ENCODE results near the gene TLN1. TPM values are rescaled to one million over a fixed set of nuclear protein-coding genes. Genes with fewer than 3 reads are reported as not detected.

Gene TLN1
- total and polyA plus RNA-seq, 2 experiments from 2014 or later, result 21.5 to 120 TPM

DNA sequence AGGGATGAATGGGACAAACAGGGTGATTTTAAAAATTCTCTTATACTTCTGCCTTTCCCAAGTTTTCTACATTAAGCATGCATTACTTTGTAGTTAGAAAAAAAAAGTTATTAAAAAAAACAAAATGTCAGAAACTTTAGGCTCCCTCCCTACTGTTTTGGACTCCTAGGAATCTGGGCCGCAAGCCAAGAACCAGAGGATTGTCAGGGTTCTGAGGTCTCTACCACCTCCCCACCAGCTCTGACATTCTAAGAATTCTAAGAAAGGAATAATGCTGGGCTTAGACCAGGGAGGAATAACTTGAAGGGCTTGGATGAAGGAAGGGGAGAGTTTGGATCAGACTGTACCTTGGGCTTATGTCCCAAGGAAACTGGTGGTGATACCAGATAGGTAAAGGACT, 66.0 kb downstream of the TLN1 start:
- TF ChIP-seq, protein P1, sequence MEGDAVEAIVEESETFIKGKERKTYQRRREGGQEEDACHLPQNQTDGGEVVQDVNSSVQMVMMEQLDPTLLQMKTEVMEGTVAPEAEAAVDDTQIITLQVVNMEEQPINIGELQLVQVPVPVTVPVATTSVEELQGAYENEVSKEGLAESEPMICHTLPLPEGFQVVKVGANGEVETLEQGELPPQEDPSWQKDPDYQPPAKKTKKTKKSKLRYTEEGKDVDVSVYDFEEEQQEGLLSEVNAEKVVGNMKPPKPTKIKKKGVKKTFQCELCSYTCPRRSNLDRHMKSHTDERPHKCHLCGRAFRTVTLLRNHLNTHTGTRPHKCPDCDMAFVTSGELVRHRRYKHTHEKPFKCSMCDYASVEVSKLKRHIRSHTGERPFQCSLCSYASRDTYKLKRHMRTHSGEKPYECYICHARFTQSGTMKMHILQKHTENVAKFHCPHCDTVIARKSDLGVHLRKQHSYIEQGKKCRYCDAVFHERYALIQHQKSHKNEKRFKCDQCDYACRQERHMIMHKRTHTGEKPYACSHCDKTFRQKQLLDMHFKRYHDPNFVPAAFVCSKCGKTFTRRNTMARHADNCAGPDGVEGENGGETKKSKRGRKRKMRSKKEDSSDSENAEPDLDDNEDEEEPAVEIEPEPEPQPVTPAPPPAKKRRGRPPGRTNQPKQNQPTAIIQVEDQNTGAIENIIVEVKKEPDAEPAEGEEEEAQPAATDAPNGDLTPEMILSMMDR (conservative IDR thresholded peaks at IDR 0.05; ENCODE audit: low read depth in 2 of 2), result no peak
- no peak for TF ChIP-seq CREB1 (CRISPR knock-in tag; IDR thresholded peaks at IDR 0.05; ENCODE audit: low read depth)
- no peak for TF ChIP-seq POLR2AphosphoS5 (IDR thresholded peaks at IDR 0.05; ENCODE audit: low read depth)
- TF ChIP-seq STAT1 (IDR thresholded peaks at IDR 0.05; ENCODE audit: unreplicated experiment), result no peak
- TF ChIP-seq, protein P2, sequence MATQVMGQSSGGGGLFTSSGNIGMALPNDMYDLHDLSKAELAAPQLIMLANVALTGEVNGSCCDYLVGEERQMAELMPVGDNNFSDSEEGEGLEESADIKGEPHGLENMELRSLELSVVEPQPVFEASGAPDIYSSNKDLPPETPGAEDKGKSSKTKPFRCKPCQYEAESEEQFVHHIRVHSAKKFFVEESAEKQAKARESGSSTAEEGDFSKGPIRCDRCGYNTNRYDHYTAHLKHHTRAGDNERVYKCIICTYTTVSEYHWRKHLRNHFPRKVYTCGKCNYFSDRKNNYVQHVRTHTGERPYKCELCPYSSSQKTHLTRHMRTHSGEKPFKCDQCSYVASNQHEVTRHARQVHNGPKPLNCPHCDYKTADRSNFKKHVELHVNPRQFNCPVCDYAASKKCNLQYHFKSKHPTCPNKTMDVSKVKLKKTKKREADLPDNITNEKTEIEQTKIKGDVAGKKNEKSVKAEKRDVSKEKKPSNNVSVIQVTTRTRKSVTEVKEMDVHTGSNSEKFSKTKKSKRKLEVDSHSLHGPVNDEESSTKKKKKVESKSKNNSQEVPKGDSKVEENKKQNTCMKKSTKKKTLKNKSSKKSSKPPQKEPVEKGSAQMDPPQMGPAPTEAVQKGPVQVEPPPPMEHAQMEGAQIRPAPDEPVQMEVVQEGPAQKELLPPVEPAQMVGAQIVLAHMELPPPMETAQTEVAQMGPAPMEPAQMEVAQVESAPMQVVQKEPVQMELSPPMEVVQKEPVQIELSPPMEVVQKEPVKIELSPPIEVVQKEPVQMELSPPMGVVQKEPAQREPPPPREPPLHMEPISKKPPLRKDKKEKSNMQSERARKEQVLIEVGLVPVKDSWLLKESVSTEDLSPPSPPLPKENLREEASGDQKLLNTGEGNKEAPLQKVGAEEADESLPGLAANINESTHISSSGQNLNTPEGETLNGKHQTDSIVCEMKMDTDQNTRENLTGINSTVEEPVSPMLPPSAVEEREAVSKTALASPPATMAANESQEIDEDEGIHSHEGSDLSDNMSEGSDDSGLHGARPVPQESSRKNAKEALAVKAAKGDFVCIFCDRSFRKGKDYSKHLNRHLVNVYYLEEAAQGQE (IDR thresholded peaks at IDR 0.05; ENCODE audit: unreplicated experiment), result no peak
- no peak for TF ChIP-seq EZH2 (IDR thresholded peaks at IDR 0.05; ENCODE audit: low read depth, unreplicated experiment)
- no peak for TF ChIP-seq ZNF114 (CRISPR knock-in tag; IDR thresholded peaks at IDR 0.05)
- no peak for TF ChIP-seq JUNB (IDR thresholded peaks at IDR 0.05; ENCODE audit: unreplicated experiment)
- TF ChIP-seq, protein P3, sequence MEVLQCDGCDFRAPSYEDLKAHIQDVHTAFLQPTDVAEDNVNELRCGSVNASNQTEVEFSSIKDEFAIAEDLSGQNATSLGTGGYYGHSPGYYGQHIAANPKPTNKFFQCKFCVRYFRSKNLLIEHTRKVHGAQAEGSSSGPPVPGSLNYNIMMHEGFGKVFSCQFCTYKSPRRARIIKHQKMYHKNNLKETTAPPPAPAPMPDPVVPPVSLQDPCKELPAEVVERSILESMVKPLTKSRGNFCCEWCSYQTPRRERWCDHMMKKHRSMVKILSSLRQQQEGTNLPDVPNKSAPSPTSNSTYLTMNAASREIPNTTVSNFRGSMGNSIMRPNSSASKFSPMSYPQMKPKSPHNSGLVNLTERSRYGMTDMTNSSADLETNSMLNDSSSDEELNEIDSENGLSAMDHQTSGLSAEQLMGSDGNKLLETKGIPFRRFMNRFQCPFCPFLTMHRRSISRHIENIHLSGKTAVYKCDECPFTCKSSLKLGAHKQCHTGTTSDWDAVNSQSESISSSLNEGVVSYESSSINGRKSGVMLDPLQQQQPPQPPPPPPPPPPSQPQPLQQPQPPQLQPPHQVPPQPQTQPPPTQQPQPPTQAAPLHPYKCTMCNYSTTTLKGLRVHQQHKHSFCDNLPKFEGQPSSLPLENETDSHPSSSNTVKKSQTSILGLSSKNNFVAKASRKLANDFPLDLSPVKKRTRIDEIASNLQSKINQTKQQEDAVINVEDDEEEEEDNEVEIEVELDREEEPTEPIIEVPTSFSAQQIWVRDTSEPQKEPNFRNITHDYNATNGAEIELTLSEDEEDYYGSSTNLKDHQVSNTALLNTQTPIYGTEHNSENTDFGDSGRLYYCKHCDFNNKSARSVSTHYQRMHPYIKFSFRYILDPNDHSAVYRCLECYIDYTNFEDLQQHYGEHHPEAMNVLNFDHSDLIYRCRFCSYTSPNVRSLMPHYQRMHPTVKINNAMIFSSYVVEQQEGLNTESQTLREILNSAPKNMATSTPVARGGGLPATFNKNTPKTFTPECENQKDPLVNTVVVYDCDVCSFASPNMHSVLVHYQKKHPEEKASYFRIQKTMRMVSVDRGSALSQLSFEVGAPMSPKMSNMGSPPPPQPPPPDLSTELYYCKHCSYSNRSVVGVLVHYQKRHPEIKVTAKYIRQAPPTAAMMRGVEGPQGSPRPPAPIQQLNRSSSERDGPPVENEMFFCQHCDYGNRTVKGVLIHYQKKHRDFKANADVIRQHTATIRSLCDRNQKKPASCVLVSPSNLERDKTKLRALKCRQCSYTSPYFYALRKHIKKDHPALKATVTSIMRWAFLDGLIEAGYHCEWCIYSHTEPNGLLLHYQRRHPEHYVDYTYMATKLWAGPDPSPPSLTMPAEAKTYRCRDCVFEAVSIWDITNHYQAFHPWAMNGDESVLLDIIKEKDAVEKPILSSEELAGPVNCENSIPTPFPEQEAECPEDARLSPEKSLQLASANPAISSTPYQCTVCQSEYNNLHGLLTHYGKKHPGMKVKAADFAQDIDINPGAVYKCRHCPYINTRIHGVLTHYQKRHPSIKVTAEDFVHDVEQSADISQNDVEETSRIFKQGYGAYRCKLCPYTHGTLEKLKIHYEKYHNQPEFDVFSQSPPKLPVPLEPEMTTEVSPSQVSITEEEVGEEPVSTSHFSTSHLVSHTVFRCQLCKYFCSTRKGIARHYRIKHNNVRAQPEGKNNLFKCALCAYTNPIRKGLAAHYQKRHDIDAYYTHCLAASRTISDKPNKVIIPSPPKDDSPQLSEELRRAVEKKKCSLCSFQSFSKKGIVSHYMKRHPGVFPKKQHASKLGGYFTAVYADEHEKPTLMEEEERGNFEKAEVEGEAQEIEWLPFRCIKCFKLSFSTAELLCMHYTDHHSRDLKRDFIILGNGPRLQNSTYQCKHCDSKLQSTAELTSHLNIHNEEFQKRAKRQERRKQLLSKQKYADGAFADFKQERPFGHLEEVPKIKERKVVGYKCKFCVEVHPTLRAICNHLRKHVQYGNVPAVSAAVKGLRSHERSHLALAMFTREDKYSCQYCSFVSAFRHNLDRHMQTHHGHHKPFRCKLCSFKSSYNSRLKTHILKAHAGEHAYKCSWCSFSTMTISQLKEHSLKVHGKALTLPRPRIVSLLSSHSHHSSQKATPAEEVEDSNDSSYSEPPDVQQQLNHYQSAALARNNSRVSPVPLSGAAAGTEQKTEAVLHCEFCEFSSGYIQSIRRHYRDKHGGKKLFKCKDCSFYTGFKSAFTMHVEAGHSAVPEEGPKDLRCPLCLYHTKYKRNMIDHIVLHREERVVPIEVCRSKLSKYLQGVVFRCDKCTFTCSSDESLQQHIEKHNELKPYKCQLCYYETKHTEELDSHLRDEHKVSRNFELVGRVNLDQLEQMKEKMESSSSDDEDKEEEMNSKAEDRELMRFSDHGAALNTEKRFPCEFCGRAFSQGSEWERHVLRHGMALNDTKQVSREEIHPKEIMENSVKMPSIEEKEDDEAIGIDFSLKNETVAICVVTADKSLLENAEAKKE (CRISPR knock-in tag; IDR thresholded peaks at IDR 0.05), result no peak
- TF ChIP-seq ZNF331 (CRISPR knock-in tag; IDR thresholded peaks at IDR 0.05; ENCODE audit: low read depth), result no peak
- H3K4me3 Mint-ChIP-seq, result peak overlapping the region; percentile 34; the same call in 1 of the 3 replicates
- peaks cover 12% of the 10 kb centered on the region for H3K9me2 ChIP-seq (ENCODE audit: insufficient read depth)
- peaks cover 28% of the 10 kb centered on the region for H3K4me1 Mint-ChIP-seq
- H3K4me2 ChIP-seq, result no peak overlapping the region
- H3K27me3 Mint-ChIP-seq (ENCODE audit: insufficient read depth, low read depth, poor library complexity), result peaks cover 11% of the 10 kb centered on the region
- H3K36me3 Mint-ChIP-seq (ENCODE audit: low read depth), result peaks cover 22% of the 10 kb centered on the region
- ATAC-seq (no peak), DNase-seq (ENCODE audit: low spot score) (no peak)
- H3K79me2 ChIP-seq (replicated peaks; ENCODE audit: insufficient read depth), result peaks cover 8% of the 10 kb centered on the region; the same call in 1 of the 2 replicates
- no peaks in the 10 kb centered on the region; the same call in 2 of the 3 replicates for H3K9me3 Mint-ChIP-seq
- no peak overlapping the region for H3K27ac Mint-ChIP-seq
- no peak overlapping the region for H3K4me3 ChIP-seq
- no peaks in the 10 kb centered on the region for H3K27me3 ChIP-seq (ENCODE audit: insufficient read depth)
- peaks cover 8% of the 10 kb centered on the region; the same call in 1 of the 2 replicates for H3K36me3 ChIP-seq (ENCODE audit: insufficient read depth)
- H3F3A ChIP-seq (replicated peaks; ENCODE audit: low read depth), result 0 out of 2 replicates have a peak, but pooled peaks cover 13% of the 10 kb centered on the region
- no peak overlapping the region for H2AFZ ChIP-seq
- H3K4me1 ChIP-seq (ENCODE audit: insufficient read depth), result peaks cover 15% of the 10 kb centered on the region
- H4K20me1 ChIP-seq (replicated peaks; ENCODE audit: insufficient read depth), result no peaks in the 10 kb centered on the region
- no peak overlapping the region for H3K27ac ChIP-seq (ENCODE audit: low read depth)
